Panc1 (cell line): ENCODE results near the gene POU2F1.

Experiments used
- POLR2AphosphoS5 ChIP-seq: IDR thresholded peaks from 2 replicates; pipeline ENCODE4 v1.6.1; 2012; ENCODE audit warnings: mild to moderate bottlenecking, low read depth, low read length, moderate library complexity
- TCF7L2 ChIP-seq: IDR thresholded peaks from 2 replicates; pipeline ENCODE4 v1.6.1; 2011; ENCODE audit warnings: mild to moderate bottlenecking, low read depth, low read length, inconsistent platforms
- TF ChIP-seq, protein P1 (sequence below): fragments of 450-650 bp; IDR thresholded peaks from 2 replicates; pipeline ENCODE4 v1.5.1; 2017; ENCODE audit warnings: mild to moderate bottlenecking

- TF ChIP-seq, protein P1, sequence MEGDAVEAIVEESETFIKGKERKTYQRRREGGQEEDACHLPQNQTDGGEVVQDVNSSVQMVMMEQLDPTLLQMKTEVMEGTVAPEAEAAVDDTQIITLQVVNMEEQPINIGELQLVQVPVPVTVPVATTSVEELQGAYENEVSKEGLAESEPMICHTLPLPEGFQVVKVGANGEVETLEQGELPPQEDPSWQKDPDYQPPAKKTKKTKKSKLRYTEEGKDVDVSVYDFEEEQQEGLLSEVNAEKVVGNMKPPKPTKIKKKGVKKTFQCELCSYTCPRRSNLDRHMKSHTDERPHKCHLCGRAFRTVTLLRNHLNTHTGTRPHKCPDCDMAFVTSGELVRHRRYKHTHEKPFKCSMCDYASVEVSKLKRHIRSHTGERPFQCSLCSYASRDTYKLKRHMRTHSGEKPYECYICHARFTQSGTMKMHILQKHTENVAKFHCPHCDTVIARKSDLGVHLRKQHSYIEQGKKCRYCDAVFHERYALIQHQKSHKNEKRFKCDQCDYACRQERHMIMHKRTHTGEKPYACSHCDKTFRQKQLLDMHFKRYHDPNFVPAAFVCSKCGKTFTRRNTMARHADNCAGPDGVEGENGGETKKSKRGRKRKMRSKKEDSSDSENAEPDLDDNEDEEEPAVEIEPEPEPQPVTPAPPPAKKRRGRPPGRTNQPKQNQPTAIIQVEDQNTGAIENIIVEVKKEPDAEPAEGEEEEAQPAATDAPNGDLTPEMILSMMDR: no peak
- no peak for TF ChIP-seq POLR2AphosphoS5
- TF ChIP-seq TCF7L2: no peak
Observed at GRCh38 chr1:167209044-167209443, 11.6 kb upstream of the POU2F1 start.
